GM19023 (cell line): ENCODE results near the gene DHX16.

Experiments
- ATAC-seq: cut with Tn5 transposase; IDR thresholded peaks from one replicate; pipeline ENCODE4 v1.9.1; 2021; ENCODE audit warnings: mild to moderate bottlenecking, moderate library complexity; ENCODE audit not compliant: unreplicated experiment

The DHX16 gene

GRCh38 chr6:30641048-30641447 is 31.8 kb downstream of the DHX16 start:
- ATAC-seq: no peak

- ATAC-seq: no peak
Observed at GRCh38 chr6:30640481-30640880, 32.3 kb downstream of the DHX16 start.

DNA sequence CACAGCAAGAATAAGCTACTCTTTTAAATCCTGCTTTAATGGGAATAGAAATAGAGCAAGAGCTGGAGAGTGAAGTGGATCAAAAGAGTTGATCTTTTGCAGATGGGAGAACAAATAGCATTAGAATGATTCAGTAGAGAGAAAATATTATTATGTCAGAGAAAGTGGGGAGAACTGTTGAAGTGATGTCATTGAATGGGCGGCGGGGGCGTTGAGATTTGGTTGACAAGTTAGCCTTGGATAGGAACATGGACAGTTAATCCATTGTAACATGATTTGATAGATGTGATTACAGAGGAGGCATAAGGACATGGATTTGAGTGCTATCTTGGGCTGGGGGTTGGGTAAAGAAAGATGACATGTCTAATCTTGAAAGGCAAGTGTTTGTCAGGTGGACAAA is 37.0 kb downstream of the DHX16 start:
- ATAC-seq: no peak

DNA sequence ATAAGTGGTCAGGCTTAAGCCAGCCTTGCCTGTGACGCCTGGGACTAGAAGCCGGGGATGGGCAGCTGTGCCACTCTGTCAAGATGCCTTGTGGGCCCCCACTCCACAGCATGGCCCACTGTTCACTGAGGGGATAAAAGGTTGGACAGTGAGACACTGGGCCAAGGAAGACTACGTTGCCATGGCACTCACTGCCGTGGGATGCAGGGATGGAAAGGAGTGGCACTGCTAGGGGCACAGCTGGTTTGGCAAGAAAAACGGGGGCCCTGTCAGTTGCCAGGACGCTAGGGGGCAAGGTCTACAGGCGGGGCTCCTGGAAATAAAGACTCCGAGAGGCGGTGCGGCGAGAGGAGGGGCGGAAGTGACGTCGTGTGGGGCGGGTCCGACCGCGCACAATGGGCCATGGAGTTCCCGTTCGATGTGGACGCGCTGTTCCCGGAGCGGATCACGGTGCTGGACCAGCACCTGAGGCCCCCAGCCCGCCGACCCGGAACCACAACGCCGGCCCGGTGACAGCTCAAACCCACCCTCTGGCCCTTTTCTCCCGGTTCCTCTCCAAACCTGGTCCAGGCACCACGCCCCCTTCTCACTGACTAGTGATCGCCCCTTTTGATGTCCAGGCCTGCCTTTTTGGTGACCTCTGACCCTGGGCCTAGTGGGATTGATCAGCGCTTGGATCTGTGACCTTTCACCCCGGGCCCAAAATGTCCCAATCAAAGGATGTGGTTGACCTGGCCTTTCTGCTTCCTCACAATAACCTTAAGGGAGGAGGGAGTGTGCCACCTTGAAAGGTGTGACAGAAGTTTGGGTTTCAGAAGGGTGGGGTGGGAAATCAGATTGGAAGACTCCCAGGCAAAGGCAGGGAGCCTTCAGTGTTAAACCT is 46.1 kb downstream of the DHX16 start, which contains the start of gene ATAT1:
Gene ATAT1 (plus strand): TSS at position 391 of the 883 bp plus-strand sequence.
- ATAC-seq: peak; percentile 91

DNA sequence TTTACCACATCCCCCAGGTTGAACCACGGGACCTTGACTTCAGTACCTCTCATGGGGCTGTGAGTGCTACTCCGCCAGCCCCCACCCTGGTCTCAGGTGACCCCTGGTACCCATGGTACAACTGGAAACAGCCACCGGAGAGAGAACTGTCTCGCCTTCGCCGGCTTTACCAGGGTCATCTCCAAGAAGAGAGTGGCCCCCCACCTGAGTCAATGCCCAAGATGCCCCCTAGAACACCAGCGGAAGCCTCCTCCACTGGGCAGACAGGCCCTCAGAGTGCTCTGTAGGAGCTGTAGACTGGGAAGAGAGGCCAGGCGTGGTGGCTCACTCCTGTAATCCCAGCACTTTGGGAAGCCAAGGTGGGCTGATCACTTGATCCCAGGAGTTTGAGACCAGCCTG is 47.3 kb downstream of the DHX16 start:
- ATAC-seq: no peak

DNA sequence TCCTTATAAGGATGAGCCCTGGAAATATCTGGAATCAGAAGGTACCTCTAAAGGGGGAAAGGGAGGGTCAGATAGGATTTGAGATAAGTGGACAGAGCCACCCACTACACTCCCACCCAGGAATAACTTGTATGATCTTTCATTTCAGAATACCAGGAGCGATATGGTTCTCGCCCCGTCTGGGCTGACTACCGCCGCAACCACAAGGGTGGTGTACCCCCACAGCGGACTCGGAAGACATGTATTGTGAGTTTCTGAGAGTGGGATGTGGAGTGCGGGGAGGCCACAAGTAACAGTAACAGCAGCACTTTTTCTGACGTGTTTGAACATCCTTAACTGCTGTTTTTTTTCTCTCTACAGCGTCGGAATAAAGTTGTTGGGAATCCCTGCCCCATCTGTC is 53.2 kb downstream of the DHX16 start:
- ATAC-seq: no peak

- ATAC-seq: no peak
Observed at GRCh38 chr6:30618270-30618797, 54.5 kb downstream of the DHX16 start.

GRCh38 chr6:30617565-30618269 is 55.1 kb downstream of the DHX16 start, which contains the start of gene MRPS18B:
Gene MRPS18B, plus strand, starts transcription at chr6:30617840. Its CDS starts 26 bp downstream, at chr6:30617866.
- peak; percentile 79 for ATAC-seq

- peak; percentile 78 for ATAC-seq
Observed at GRCh38 chr6:30616811-30617564, 55.8 kb downstream of the DHX16 start, which contains the start of gene PPP1R10. Gene PPP1R10, minus strand, starts transcription at chr6:30617243. Its CDS starts 7,299 bp downstream, at chr6:30609944.

- ATAC-seq: no peak
Observed at GRCh38 chr6:30615958-30616810, 56.6 kb downstream of the DHX16 start.

GRCh38 chr6:30615219-30615957 is 57.4 kb downstream of the DHX16 start:
- no peak for ATAC-seq

GRCh38 chr6:30614843-30615218 is 58.0 kb downstream of the DHX16 start:
- ATAC-seq: peak; percentile 25

DNA sequence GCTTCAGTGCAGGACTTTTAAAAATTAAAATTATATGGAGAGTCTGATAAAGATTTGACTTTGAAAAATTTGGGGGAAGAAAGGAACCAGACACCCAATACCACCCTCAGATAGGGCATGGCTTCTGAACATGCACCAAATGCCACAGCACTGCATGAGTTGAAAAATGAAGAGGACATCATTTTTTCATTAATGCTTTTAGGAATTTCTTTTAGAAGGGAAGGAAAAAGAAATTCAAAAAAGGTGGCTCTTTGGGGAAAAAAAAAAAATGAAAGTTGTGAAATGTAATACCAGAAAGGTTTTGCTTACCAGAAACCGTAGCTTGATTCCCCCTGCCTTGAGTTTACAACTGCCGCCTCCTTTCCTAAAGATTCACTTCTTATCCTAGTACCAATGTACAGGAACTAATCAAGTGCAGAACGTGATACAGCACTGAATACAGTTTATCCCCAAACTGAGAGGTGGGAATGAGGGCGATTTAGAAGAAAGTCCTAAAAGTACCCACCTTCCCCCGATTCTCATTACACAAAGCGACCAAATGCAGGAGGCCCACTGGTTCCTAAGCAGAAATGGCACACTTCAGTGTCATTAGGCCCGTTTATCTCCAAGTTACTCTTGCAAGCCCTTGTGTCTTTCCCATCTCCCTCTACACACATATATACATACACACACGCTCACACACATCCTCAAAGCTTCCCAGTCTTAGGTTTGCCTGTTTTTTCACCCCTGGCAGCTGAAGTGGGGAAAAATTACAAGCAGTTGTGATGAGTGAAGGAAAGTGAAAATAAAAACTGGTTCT is 58.6 kb downstream of the DHX16 start:
- ATAC-seq: no peak

- ATAC-seq: no peak
Observed at GRCh38 chr6:30613251-30614043, 59.4 kb downstream of the DHX16 start.

- no peak for ATAC-seq
Observed at GRCh38 chr6:30612687-30613248, 60.0 kb downstream of the DHX16 start.

GRCh38 chr6:30612213-30612612 is 60.6 kb downstream of the DHX16 start:
- no peak for ATAC-seq

DNA sequence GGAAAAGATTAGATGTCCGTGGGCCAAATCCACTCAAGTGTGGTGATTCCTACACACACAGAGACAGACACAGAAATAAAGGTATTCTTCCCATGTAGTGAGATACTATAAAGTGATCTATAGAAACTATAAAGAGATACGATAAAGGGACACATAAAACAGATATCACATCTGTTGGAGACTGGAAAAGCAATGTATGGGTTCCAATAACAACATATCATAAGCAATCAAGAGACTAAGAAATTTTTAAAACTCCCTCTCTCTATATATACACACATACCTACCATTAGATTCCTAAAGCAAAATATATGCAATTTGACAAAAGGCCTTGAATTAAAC is 61.0 kb downstream of the DHX16 start:
- ATAC-seq: no peak
